ENCODE data around the gene PLPP1.

GRCh38 chr5:55483885-55484284, 50.9 kb downstream of the PLPP1 start:
- TF ChIP-seq POLR2A (IDR thresholded peaks at IDR 0.05) (no peak), CTCF (IDR thresholded peaks at IDR 0.05) (no peak)
